Vagina (tissue), 2 donors: ENCODE results near the gene NFILZ.

ENCODE experiments used
- POLR2A ChIP-seq, 2 donors: fragments of 450-650 bp; IDR thresholded peaks; one replicate each; pipeline ENCODE4 v1.6.1; 2017; ENCODE audit warnings: antibody characterized with exemption in 2 of 2, mild to moderate bottlenecking in 2 of 2, moderate library complexity in 2 of 2
- POLR2AphosphoS5 ChIP-seq, 2 donors: sonication (generic); formaldehyde crosslinking; IDR thresholded peaks; one replicate each; pipeline ENCODE4 v1.9.0; 2017; ENCODE audit warnings: antibody characterized with exemption in 2 of 2, mild to moderate bottlenecking in 2 of 2, low read depth in 1 of 2; ENCODE audit not compliant: insufficient read depth in 1 of 2
- TF ChIP-seq, protein P1 (sequence below), 3 experiments: fragments of 450-650 bp in 2 of 3; fragments of 200-600 bp in 1 of 3; sonication (generic) in 1 of 3; IDR thresholded peaks; one replicate each; pipeline ENCODE4 v1.5.1; 2017 to 2019; ENCODE audit warnings: antibody characterized with exemption in 3 of 3, mild to moderate bottlenecking in 2 of 3, moderate library complexity in 2 of 3

DNA sequence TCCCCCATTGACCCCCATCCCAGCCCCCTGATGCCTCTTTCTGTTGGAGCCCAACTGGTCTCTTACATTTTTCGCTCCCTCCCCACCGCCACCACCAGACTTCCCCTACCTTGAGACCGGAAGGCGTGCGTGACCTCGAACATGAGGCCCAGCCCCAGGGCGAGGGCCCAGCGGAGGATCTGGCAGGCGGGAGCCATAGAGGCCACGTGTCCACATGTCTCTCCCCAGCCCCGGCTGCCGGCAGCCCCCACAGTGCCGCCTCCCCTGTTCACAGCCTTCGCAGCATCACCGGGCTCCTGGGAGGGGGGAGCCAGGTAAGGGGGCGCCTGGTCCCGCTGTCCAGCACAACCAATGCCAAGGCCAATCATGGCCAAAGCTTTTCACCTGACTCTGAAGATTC is 24.9 kb upstream of the NFILZ start:
- TF ChIP-seq POLR2A (IDR thresholded peaks at IDR 0.05) (no peak), POLR2AphosphoS5 (IDR thresholded peaks at IDR 0.05; ENCODE audit: insufficient read depth in 1 of 2, low read depth in 1 of 2) (no peak)
- TF ChIP-seq, protein P1, sequence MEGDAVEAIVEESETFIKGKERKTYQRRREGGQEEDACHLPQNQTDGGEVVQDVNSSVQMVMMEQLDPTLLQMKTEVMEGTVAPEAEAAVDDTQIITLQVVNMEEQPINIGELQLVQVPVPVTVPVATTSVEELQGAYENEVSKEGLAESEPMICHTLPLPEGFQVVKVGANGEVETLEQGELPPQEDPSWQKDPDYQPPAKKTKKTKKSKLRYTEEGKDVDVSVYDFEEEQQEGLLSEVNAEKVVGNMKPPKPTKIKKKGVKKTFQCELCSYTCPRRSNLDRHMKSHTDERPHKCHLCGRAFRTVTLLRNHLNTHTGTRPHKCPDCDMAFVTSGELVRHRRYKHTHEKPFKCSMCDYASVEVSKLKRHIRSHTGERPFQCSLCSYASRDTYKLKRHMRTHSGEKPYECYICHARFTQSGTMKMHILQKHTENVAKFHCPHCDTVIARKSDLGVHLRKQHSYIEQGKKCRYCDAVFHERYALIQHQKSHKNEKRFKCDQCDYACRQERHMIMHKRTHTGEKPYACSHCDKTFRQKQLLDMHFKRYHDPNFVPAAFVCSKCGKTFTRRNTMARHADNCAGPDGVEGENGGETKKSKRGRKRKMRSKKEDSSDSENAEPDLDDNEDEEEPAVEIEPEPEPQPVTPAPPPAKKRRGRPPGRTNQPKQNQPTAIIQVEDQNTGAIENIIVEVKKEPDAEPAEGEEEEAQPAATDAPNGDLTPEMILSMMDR (IDR thresholded peaks at IDR 0.05): no peak
